Measurements from ENCODE around the gene HSD17B12.

DNA sequence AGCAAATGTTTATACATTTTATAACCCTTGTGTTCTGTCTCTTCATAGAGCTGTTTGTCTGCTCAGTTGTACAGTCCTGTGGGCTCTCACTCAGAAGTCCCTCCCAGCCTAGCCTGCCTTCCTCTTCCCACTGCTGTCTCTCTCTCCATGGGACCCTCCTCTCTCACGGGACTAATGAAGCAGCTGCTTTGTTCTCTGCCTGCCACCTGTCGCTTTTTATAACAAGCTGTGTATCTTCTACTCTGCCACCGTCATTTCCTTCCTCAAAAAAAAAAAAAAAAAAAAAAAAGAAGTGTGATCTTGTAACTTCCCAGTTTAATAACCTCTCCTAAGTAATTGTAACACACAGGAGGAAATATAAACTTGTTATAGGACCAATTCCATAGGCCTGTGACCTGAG lies 107.9 kb downstream of the HSD17B12 start:
- TF ChIP-seq, protein P1, sequence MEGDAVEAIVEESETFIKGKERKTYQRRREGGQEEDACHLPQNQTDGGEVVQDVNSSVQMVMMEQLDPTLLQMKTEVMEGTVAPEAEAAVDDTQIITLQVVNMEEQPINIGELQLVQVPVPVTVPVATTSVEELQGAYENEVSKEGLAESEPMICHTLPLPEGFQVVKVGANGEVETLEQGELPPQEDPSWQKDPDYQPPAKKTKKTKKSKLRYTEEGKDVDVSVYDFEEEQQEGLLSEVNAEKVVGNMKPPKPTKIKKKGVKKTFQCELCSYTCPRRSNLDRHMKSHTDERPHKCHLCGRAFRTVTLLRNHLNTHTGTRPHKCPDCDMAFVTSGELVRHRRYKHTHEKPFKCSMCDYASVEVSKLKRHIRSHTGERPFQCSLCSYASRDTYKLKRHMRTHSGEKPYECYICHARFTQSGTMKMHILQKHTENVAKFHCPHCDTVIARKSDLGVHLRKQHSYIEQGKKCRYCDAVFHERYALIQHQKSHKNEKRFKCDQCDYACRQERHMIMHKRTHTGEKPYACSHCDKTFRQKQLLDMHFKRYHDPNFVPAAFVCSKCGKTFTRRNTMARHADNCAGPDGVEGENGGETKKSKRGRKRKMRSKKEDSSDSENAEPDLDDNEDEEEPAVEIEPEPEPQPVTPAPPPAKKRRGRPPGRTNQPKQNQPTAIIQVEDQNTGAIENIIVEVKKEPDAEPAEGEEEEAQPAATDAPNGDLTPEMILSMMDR (IDR thresholded peaks at IDR 0.05; ENCODE audit: borderline replicate concordance, extremely low read depth, low read length, poor library complexity, severe bottlenecking): no peak
- no peak for TF ChIP-seq EZH2 (IDR thresholded peaks at IDR 0.05; ENCODE audit: borderline replicate concordance, low read depth, low read length, severe bottlenecking)

Measured in DND-41 (cell line).